ENCODE measurements around the gene TPP1.

- TF ChIP-seq CTCF (IDR thresholded peaks at IDR 0.05), result no peak
- no peak for TF ChIP-seq POLR2A (IDR thresholded peaks at IDR 0.05)
Measured at GRCh38 chr11:6599881-6600390, 19.3 kb downstream of the TPP1 start.

Data from thyroid gland (tissue), 4 donors.